M059J (cell line): ENCODE results near the gene DGKI. TPM values are rescaled to one million over a fixed set of nuclear protein-coding genes. Genes with fewer than 3 reads are reported as not detected.

ENCODE experiments used
- DNase-seq: peaks from one replicate; pipeline ENCODE4 v3.0.0-alpha.2; 2012; ENCODE audit warnings: low read depth
- total RNA-seq: library from RNA; depleted of rRNA; stranded (reverse); fragments of >200 nt; shearing (Covaris generic); gene quantifications from 2 replicates; pipeline ENCODE4 v1.2.3, GENCODE V29; 2014

Gene DGKI
- total RNA-seq, 1 experiment from 2014 or later = 1.1 TPM

DNA sequence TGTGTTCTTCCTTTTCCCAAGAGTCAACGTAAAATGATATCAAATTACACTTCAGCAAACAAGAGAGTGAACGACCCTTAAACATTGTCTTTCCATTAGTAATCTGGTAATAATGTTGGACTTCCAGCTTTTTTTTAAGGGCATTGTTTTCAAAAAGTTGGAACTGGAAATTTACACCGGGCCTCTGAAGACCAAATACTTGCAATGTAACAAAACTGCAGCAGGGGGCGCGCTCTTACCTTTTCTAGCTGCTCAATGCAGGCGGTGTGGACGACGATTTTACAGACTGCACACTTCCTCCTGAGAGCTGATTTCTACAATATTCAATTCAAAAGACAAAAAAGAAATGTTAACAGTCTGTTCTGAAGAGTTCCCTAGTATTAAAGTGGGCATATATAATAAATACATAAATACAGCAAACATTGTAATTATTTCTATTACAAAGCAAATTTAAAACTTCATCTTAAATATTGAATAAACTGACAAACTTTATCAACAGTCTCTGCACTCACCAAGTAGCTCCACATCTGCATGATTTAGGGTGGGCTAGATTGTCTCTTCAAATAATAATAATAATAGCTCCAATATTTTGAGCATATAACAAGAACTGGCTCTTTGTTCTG lies 190.4 kb downstream of the DGKI start:
- DNase-seq = peak; percentile 75

DNA sequence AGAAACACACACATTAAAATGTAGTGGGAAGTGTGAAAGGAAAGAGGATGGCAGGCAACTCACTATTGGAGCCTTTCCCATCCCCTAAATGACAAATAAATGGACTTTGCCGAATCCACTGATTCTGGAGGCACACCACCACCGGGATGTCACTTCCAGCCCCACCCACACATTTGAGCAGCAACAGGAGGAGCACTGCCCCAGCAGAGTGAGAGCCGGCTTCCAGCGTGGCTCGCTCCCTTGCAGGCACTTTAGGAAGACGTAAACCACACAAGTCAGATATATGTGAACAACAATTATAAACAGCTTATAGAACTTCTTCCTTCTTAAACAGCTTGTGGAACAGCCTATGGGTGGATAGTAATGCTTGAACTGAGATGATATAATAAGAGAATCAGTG lies 191.0 kb downstream of the DGKI start:
- no peak for DNase-seq

- peak; percentile 43 for DNase-seq
These were observed 194.1 kb downstream of the DGKI start for GRCh38 chr7:137652721-137653120.

DNA sequence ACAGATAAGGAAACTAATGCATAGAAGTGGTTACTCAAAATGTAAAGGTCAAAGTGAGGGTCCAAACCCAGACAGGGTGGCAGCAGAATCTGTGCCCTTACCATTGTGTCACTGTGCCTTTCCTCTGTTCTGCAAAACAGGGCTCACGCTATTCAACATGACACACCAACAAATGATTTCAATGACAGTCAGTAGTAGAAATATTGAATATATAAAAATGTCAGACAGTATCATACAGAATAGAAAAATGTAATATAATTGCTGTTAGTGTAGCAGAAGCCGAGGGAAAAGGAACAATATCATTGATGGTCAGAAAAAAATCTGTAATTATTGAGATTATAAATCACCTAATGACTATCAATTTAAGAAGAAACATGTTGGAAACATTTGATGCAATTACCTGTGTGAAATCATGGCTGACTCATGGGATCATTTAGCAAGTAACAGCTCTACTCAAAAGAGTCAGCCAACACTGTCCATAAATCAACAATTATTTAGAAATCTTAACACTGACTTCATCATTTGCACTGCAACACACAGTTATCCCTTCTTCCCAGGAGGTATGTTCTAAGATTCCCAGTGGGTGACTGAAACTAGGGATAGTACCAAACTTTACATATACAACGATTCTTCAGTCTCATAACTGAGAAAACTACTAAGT lies 198.7 kb downstream of the DGKI start:
- DNase-seq = no peak

DNA sequence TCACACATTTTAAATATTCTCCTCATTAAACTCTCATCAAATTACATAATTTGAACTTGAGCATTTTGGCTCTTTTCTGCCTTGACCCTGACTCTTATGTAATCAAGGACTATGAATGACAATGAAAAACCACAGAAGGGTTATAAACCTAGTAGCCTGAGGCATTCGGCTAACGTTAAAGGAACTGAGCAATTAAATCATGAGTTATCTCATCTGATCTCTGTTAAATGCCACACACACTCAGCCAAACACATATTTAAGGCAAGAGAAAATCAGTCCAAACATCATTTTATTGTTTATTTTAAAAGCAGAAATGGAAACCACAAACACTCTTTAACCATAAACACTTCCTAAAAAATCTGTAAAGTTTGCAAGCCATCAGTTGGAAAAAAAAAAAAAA lies 204.3 kb downstream of the DGKI start:
- DNase-seq = peak; percentile 96

GRCh38 chr7:137642031-137642430 lies 204.7 kb downstream of the DGKI start:
- no peak for DNase-seq

- peak; percentile 28 for DNase-seq
These were observed 210.4 kb downstream of the DGKI start for GRCh38 chr7:137636376-137636775.

GRCh38 chr7:137635874-137636273 lies 210.9 kb downstream of the DGKI start:
- DNase-seq = no peak

- DNase-seq = no peak
These were observed 211.6 kb downstream of the DGKI start for GRCh38 chr7:137635132-137635531.

- no peak for DNase-seq
These were observed 212.4 kb downstream of the DGKI start for GRCh38 chr7:137634356-137634755.

- peak; percentile 6 for DNase-seq
These were observed 213.6 kb downstream of the DGKI start for GRCh38 chr7:137633133-137633532.

DNA sequence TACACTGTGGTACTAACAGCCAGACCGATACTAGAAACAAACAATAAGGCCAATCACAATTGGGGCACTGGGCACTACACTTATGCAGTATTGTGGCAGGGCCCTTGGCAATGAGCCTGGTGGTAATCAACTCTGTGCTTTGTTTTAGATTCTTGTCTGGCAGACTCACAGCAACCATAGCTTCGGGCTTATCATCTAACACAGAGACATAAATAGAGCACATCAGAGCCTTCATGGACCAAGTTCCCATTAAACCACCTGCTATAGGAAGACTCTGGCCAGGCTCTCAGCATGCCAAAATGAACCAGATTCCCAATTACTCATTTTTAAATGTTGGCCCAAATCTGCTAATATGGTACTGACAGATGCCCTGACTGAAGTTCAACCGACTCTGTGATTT lies 218.6 kb downstream of the DGKI start:
- peak; percentile 41 for DNase-seq

DNA sequence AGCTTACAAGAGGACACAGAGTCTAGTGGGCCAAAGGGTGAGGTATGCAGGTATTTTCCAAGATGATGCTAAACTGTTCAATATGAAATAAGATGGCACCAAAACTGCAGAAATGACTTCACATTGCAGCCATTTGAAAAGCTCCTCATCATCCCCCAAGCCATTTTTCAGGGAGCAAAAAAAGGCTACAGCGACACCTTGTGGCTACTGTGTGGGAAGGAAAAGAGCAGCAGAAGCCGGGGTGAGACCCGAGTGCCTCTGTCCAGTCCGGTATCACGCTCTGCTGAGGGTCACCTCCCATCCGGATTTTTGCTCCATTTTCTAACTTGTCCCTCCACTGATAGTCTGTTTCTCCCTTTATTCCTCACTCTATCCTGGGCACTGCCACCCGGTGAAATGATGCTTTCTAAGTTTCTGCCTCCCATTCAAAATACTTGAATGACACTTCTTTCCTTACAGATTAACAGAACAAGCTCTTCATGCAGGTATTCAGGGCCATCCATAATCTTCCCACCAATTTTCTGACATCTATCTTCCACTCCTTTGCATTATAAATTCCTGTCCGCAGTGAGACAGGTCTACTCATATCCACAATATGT lies 220.2 kb downstream of the DGKI start:
- DNase-seq = peak; percentile 66

DNA sequence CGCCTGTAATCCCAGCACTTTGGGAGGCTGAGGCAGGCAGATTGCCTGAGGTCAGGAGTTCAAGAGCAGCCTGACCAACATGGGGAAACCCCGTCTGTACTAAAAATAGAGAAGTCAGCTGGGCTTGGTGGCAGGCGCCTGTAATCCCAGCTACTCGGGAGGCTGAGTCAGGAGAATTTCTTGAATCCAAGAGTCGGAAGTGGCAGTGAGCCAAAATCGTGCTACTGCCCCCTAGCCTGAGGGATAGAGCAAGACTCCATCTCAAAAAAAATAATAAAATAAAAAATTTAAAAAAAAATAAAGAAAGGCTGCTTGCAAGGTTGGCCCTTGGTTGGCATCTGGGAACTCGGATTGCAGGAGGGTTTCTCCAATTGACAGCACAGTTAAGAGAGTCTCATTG lies 221.6 kb downstream of the DGKI start:
- peak; percentile 9 for DNase-seq

DNA sequence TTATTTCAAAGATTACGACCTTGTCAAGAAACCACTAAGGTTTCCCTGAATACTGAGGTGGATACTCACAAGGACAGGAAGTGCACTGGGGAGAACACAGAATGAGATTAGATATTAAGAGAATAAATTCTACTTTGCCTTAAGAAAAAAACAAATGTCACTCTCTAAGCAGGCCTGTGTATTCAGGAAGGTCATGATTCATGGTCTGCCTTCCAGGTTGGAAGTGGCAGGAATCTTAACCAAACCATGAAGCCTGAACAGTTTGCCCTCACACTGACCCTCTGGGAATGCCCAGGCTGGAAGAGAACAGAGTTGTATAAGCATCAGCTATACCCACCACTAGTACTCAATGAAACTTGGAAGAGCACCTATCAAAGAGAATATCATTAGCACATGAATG lies 227.6 kb downstream of the DGKI start:
- peak; percentile 45 for DNase-seq

- DNase-seq = peak; percentile 20
These were observed 228.0 kb downstream of the DGKI start for GRCh38 chr7:137618748-137619147.

- no peak for DNase-seq
These were observed 233.7 kb downstream of the DGKI start for GRCh38 chr7:137613006-137613525.

GRCh38 chr7:137611606-137612005 lies 235.2 kb downstream of the DGKI start:
- no peak for DNase-seq

GRCh38 chr7:137609500-137609899 lies 237.3 kb downstream of the DGKI start:
- no peak for DNase-seq

- DNase-seq = peak; percentile 60
These were observed 240.6 kb downstream of the DGKI start for GRCh38 chr7:137606061-137606674.

- DNase-seq = no peak
These were observed 243.7 kb downstream of the DGKI start for GRCh38 chr7:137603043-137603442.

DNA sequence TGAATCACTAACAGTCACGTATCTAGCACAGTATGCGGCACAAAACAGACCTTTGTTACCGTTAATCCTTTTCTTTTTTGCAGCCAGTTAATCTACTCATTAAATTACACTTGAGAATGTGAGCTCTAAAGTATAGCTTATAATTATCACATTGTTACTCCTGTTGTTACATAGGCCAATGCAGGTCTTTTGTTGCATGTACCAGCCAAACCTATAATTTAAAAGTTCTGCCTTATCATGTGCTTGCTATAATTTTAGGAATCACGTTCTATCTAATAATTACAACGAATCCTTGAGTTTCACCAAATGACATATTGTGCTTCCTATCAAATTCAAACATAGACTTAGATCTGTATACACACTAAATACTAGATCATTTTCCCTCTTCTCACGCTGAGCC lies 245.1 kb downstream of the DGKI start:
- DNase-seq = no peak

DNA sequence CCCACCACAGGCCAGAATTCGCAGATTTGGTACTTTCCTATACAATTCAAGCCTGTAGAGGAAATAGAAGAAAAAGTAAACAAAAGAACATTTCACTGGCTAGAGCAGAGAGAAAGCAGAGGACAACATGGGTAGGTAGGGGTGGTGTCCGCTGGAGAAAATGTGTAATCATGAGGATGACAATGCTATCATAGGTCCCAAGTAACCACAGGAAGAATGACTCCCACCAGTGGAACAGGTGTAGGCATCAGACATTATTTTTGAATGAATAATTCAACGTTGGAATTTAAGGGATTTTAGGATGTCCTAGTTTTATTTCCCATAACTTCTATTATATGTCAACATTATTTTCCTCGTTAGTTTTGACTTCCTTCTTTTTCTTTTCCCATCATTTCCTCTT lies 248.9 kb downstream of the DGKI start:
- no peak for DNase-seq
